Adipose tissue (tissue), 3 donors: Measurements from ENCODE around the gene ANGEL2. TPM values are rescaled to one million over a fixed set of nuclear protein-coding genes. Genes with fewer than 3 reads are reported as not detected.
"Not testable (repeated sequence)": the region's sequence is repeated elsewhere in the genome, so short reads cannot be mapped to it uniquely, and the experiment has no call there.

Source experiments
- H3K27ac ChIP-seq: one replicate; pipeline ENCODE4 v1.5.1; 2013; ENCODE audit warnings: low read depth, low read length
- WGBS, 3 donors: extraction: QIAGEN DNeasy Blood & Tissue Kit; methylation state at CpG; one replicate each; pipeline ENCODE4 v1.1.7; 2013; 5-methylcytosine and 5-hydroxymethylcytosine counted together
- polyA plus RNA-seq, 3 donors: library from polyadenylated mRNA; stranded (reverse); fragments of 200-250 nt; gene quantifications; one replicate each; pipeline ENCODE4 v1.2.3, GENCODE V29; 2013
- donor health status: healthy with polysubstance abuse.
- donor health status: Bipolar disorder and iron deficiency.
- donor health status: healthy.

ANGEL2 gene
- polyA plus RNA-seq, 3 donors = 7.5 to 18.6 (median 11.2) TPM

GRCh38 chr1:212980123-212980785, 35.4 kb downstream of the ANGEL2 start:
- H3K27ac ChIP-seq = no peak overlapping the region
- 65 to 76% (median 73%) methylated on average over 7 of the region's 7 CpGs for WGBS, 3 donors

GRCh38 chr1:212979340-212980122, 36.1 kb downstream of the ANGEL2 start:
- WGBS, 3 donors = 81 to 88% (median 82%) methylated on average over 14 of the region's 14 CpGs
- H3K27ac ChIP-seq = no peak overlapping the region

- WGBS, 3 donors = 81 to 91% (median 82%) methylated on average over 16 of the region's 16 CpGs
- no peak overlapping the region for H3K27ac ChIP-seq
Observed at GRCh38 chr1:212977781-212978645, 37.7 kb downstream of the ANGEL2 start.

GRCh38 chr1:212976586-212976985, 39.1 kb downstream of the ANGEL2 start:
- H3K27ac ChIP-seq = no peak overlapping the region
- WGBS, 3 donors = 86 to 91% (median 90%) methylated on average over 9 of the region's 9 CpGs

- WGBS, 3 donors = 83 to 87% (median 84%) methylated on average over 10 of the region's 10 CpGs
- no peak overlapping the region for H3K27ac ChIP-seq
Observed at GRCh38 chr1:212975111-212975918, 40.4 kb downstream of the ANGEL2 start.

- H3K27ac ChIP-seq = no peak overlapping the region
- WGBS, 3 donors = 62 to 74% (median 70%) methylated on average over 6 of the region's 6 CpGs
Observed at GRCh38 chr1:212974711-212975110, 41.0 kb downstream of the ANGEL2 start.

GRCh38 chr1:212973899-212974298, 41.8 kb downstream of the ANGEL2 start:
- no peak overlapping the region for H3K27ac ChIP-seq
- 85 to 89% (median 88%) methylated on average over 8 of the region's 8 CpGs for WGBS, 3 donors

GRCh38 chr1:212973426-212973825, 42.2 kb downstream of the ANGEL2 start:
- no peak overlapping the region for H3K27ac ChIP-seq
- WGBS, 3 donors = 74 to 93% (median 91%) methylated on average over 4 of the region's 4 CpGs

- WGBS, 3 donors = 76 to 95% (median 95%) methylated on average over 5 of the region's 5 CpGs
Observed at GRCh38 chr1:212971312-212971711, 44.4 kb downstream of the ANGEL2 start.

GRCh38 chr1:212970085-212970484, 45.6 kb downstream of the ANGEL2 start:
- 91 to 93% (median 93%) methylated on average over 4 of the region's 4 CpGs for WGBS, 3 donors
- no peak overlapping the region for H3K27ac ChIP-seq

More at GRCh38 chr1:212971312-212971711, 44.4 kb downstream of the ANGEL2 start:
- H3K27ac ChIP-seq = no peak overlapping the region

- H3K27ac ChIP-seq = no peak overlapping the region
- WGBS, 3 donors = 60 to 73% (median 68%) methylated on average over 3 of the region's 3 CpGs
Observed at GRCh38 chr1:212968368-212968863, 47.3 kb downstream of the ANGEL2 start.

GRCh38 chr1:212967801-212968200, 47.9 kb downstream of the ANGEL2 start:
- 66 to 87% (median 83%) methylated on average over 8 of the region's 8 CpGs for WGBS, 3 donors
- H3K27ac ChIP-seq = no peak overlapping the region

GRCh38 chr1:212966616-212967015, 49.1 kb downstream of the ANGEL2 start:
- no peak overlapping the region for H3K27ac ChIP-seq
- 62 to 87% (median 67%) methylated on average over 5 of the region's 5 CpGs for WGBS, 3 donors

GRCh38 chr1:212964993-212965392, 50.7 kb downstream of the ANGEL2 start:
- 95 to 100% (median 97%) methylated on average over 1 of the region's 1 CpG for WGBS, 3 donors
- not testable (repeated sequence) for H3K27ac ChIP-seq

- no peak overlapping the region for H3K27ac ChIP-seq
- 81 to 98% (median 97%) methylated on average over 6 of the region's 6 CpGs for WGBS, 3 donors
Observed at GRCh38 chr1:212964102-212964501, 51.6 kb downstream of the ANGEL2 start.

GRCh38 chr1:212962509-212962908, 53.2 kb downstream of the ANGEL2 start:
- WGBS, 3 donors = 76 to 88% (median 86%) methylated on average over 5 of the region's 5 CpGs
- H3K27ac ChIP-seq = no peak overlapping the region

GRCh38 chr1:212960932-212961331, 54.7 kb downstream of the ANGEL2 start:
- WGBS, 3 donors = 92 to 98% (median 92%) methylated on average over 6 of the region's 6 CpGs
- H3K27ac ChIP-seq = no peak overlapping the region
